Posterior cingulate gyrus (tissue), 11 donors: ENCODE results near the gene RAPGEF2.
"Not testable (repeated sequence)": the region's sequence is repeated elsewhere in the genome, so short reads cannot be mapped to it uniquely, and the experiment has no call there.

Experiments used
- DNase-seq, 10 donors: peaks; one replicate each; pipeline versions ENCODE4 v3.0.0 to v3.0.0-alpha.2; 2020 to 2021; ENCODE audit warnings: mixed read lengths in 3 of 10
- intact Hi-C: fragments of 100-400 bp; cut with DNase I; formaldehyde crosslinking; loops from one replicate; pipeline ENCODE4 v1.15.1; 2023

The RAPGEF2 gene

GRCh38 chr4:159102622-159103383, at the start of gene RAPGEF2:
TSS of gene RAPGEF2 (plus strand) at chr4:159103079. CDS start at chr4:159104163, 1,084 bp downstream.
- intact Hi-C loops, result loop anchor here (5.0 kb wide), 1 partner anchor 74 kb away; no protein-coding TSS in a partner anchor
- DNase-seq, result peak; percentile 84 to 99 (median 91)

GRCh38 chr4:159055833-159056232, 47.0 kb upstream of the RAPGEF2 start:
- intact Hi-C loops, result no loop called here
- no peak for DNase-seq

GRCh38 chr4:159060161-159060560, 42.7 kb upstream of the RAPGEF2 start:
- intact Hi-C loops, result no loop called here
- DNase-seq, result peak in 2 of 10 donors; percentile 26 to 84

- DNase-seq, result no peak
- intact Hi-C loops, result no loop called here
Measured at GRCh38 chr4:159062381-159062780, 40.5 kb upstream of the RAPGEF2 start.

GRCh38 chr4:159065513-159066240, 37.2 kb upstream of the RAPGEF2 start:
- DNase-seq, result no peak
- intact Hi-C loops, result no loop called here

GRCh38 chr4:159068139-159068538, 34.7 kb upstream of the RAPGEF2 start:
- DNase-seq, intact Hi-C loops: not testable (repeated sequence)

GRCh38 chr4:159069922-159070321, 33.0 kb upstream of the RAPGEF2 start:
- DNase-seq, result no peak
- intact Hi-C loops, result no loop called here

- peak in 6 of 10 donors; percentile 22 to 90 (median 46) for DNase-seq
Measured at GRCh38 chr4:159070742-159071141, 32.1 kb upstream of the RAPGEF2 start.

GRCh38 chr4:159071178-159071968, 31.5 kb upstream of the RAPGEF2 start:
- DNase-seq, result no peak

More at GRCh38 chr4:159070742-159071141, 32.1 kb upstream of the RAPGEF2 start:
- intact Hi-C loops, result no loop called here

GRCh38 chr4:159071969-159072765, 30.7 kb upstream of the RAPGEF2 start:
- intact Hi-C loops, result no loop called here
- DNase-seq, result no peak

More at GRCh38 chr4:159071178-159071968, 31.5 kb upstream of the RAPGEF2 start:
- intact Hi-C loops, result no loop called here

- intact Hi-C loops, result no loop called here
- DNase-seq, result no peak
Measured at GRCh38 chr4:159075531-159075932, 27.3 kb upstream of the RAPGEF2 start.

GRCh38 chr4:159077018-159077417, 25.9 kb upstream of the RAPGEF2 start:
- intact Hi-C loops, DNase-seq: not testable (repeated sequence)

GRCh38 chr4:159077702-159078495, 25.0 kb upstream of the RAPGEF2 start:
- no peak for DNase-seq
- intact Hi-C loops, result no loop called here

GRCh38 chr4:159079074-159079473, 23.8 kb upstream of the RAPGEF2 start:
- intact Hi-C loops, result no loop called here
- DNase-seq, result no peak

- intact Hi-C loops, result no loop called here
- no peak for DNase-seq
Measured at GRCh38 chr4:159086606-159087005, 16.3 kb upstream of the RAPGEF2 start.

GRCh38 chr4:159090255-159090654, 12.6 kb upstream of the RAPGEF2 start:
- intact Hi-C loops, result no loop called here
- DNase-seq, result no peak

- intact Hi-C loops, DNase-seq: not testable (repeated sequence)
Measured at GRCh38 chr4:159094156-159094555, 8.7 kb upstream of the RAPGEF2 start.

- no peak for DNase-seq
- intact Hi-C loops, result no loop called here
Measured at GRCh38 chr4:159096434-159096833, 6.4 kb upstream of the RAPGEF2 start.

GRCh38 chr4:159097144-159097543, 5.7 kb upstream of the RAPGEF2 start:
- no peak for DNase-seq
- intact Hi-C loops, result no loop called here
